NCI-H1436 (cell line): ENCODE measurements around the gene HRH3.

Experiments
- DNase-seq: peaks from one replicate; lab custom pipeline; 2025; lab: John Stamatoyannopoulos, UW

Gene HRH3

DNA sequence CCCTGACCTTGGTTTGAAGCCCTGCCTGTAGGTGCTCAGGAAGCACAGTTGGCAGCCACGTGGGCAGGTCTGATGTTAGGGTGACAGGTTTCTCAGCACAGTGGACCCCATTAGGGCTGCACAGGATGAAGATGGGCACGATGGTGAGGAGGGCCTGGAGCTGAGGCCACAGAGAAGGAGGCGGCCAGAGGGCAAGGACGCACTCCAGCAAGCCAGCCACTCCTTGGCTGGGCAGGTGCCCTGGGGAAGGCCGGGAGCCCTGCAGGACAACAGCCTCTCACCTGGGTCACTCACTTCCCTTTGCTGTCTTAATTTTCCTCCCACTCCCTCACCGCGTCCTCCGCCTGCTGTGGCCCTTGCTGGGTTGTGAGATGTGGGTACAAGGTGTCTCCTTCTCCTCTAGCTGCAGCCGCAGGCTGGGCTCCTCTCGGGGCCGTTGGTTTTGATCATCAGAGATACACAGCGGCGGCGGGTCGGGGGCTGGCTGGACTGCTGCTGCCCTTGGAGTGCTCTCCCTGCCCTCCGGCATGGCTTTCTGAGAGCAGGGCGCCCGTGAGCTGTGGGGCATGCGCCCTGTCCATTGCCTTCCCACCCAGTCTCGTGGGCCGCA lies 23.9 kb upstream of the HRH3 start:
- no peak for DNase-seq

DNA sequence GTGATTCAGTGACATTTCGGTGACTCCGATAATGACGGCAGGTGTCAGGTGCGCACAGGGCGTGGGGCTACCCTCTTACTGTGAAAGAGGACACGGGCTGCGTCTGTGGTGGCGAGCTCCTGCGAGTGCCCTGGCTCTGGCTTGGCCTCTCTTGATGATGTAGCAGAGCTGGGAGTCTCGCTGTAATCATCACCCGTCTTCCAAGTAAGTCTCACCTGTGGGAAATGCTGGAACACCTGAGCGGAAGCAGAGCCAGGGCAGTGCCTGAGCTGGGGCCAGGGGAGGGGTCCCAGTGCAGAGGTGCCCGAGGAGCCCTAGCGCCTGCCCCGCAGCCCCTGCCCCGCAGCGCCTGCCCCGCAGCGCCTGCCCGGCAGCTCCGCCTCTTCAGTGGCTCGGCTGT lies 23.0 kb upstream of the HRH3 start:
- no peak for DNase-seq

DNA sequence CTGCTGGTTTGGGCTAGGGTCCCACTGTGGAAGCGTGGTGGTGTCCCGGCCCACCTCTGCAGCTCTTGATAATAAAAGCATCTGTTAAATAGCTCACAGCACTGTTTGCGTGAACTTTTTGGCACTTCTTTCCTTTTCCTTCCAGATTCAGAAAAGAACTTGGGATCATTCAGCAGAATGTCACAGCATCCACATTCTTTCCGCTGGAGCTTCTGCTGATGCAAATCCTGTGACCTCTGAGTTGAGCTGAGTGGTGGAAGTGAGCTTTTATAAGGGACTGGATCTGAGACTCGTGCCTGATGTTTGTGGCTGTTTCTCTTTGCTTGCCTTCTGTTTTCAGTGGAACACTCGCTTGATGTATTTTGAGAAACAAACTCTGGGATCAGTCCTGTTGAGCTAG lies 22.1 kb upstream of the HRH3 start:
- no peak for DNase-seq

GRCh38 chr20:62241506-62241905 lies 21.4 kb upstream of the HRH3 start:
- DNase-seq, result no peak

GRCh38 chr20:62240020-62240685 lies 20.1 kb upstream of the HRH3 start:
- DNase-seq, result no peak

DNA sequence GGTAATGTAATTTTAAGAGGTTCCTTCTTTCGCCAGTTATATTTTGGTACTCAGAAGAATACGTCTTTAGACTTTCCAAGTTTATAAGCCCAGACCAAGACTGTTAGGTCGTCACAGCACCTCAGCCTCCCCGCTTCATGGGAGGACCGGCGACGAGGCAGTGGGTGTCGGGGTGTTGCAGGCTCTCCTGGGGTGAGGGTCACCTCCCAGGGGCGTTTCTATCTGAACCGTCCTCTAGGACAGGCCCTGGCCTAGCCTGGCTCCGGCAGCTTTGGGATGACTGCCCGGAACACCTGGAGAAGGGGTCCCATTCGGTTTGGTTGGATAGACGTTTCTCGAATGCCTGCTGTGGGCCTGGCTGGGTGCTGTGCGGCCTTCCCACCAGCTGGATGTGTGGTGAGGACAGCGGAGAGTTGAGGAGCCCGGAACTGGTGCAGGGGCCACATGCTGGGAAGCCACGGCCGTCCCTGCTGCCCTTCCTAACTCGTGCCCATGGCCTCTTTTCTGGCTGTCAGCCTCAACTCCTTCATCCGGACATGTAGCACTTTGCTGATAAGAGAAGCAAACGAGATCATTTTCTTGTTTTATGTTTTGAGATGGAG lies 19.3 kb upstream of the HRH3 start:
- DNase-seq, result no peak

- DNase-seq, result no peak
These were observed 18.6 kb upstream of the HRH3 start for GRCh38 chr20:62238569-62239277.

- peak; percentile 98 for DNase-seq
These were observed 17.9 kb upstream of the HRH3 start, which contains the start of gene OSBPL2 for GRCh38 chr20:62237801-62238568. OSBPL2 (plus strand) TSS chr20:62238521; CDS start chr20:62256185, 17,664 bp downstream.

DNA sequence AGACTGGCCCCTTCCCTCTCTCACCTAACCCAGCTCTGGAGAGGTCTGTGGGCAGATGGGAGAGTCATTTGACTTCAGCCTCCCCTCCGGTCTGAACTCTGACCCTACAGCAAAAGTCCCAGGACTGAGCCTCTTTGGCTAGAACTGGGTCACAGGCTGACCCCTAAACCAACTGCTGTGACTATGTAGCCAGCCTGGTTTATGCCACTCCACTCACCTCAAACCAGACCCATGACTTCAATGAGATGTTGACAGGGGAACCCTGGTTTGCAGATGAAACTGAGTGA lies 17.4 kb upstream of the HRH3 start:
- DNase-seq, result no peak

DNA sequence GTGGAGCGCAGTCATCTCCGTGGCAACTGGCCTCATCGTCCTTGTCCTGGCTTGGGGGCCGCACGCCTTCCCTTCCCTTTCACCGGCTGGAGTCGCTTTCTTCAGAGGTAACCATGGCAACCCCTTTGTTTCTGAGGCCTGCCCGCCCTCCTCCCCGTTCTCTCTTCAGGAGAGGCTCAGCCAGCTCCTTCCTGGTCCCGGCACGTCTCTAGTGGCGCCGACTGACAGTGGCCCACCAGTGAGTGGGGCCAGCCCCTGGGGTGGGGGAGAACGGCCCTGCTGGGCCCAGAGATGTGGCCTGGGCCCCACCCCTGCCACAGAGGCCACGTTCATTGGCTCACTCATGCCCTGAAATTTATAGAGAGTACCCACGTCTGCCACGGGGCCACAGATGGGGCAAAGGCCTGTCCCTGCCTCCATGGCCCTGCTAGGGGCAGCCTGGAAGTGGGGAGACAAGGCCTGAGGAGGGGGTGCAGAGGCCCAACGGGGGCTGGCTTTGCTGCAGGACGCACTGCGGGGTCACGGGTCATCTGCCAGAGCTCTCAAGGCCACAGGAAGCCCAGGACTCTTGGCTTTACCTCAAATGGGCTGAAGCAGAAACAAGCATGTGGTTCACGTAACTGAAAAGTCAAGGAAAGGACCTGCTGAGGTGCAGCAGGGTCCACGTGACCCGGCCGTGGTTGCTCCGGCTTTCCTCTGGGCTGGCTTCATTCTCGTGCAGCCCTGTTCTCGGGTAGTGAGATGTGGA lies 16.9 kb upstream of the HRH3 start:
- DNase-seq, result peak; percentile 44

DNA sequence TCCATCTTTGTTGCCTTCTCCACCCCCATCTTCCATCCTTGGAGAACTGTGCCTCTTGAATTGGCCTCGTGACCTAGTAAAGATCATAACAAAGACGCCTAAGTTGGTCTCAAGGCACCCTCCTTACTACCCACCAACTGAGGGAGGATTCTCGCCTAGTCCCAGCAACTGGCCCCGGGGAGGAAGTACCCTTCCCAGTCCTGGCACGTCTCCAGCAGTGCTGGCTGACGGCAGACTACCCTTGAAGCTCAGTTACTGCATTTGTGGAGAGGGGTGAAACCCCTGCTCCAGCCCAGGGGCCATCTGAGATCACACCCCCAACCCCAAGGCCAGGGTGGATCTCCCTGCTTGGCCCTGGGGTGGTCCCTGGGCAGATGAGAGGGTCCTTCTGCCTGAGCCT lies 16.1 kb upstream of the HRH3 start:
- DNase-seq, result no peak

DNA sequence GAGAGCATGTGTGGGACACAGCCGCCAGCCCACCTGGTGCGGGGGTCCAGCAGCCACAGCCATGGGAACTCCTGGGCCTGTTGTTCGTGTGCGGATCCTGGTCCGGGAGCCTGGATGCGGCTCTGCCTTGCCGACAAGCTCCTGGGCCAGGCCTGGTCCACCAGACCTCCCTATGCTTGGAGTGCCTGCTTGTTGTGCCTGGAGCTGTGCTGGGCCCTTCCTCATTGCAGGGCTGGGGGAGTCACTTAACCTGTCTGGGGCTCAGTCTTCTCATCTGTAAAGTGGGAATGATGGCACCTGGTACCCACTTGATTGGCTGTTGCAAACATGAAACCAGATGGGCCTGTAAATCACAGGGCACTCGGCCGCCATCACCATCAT lies 15.7 kb upstream of the HRH3 start:
- no peak for DNase-seq

DNA sequence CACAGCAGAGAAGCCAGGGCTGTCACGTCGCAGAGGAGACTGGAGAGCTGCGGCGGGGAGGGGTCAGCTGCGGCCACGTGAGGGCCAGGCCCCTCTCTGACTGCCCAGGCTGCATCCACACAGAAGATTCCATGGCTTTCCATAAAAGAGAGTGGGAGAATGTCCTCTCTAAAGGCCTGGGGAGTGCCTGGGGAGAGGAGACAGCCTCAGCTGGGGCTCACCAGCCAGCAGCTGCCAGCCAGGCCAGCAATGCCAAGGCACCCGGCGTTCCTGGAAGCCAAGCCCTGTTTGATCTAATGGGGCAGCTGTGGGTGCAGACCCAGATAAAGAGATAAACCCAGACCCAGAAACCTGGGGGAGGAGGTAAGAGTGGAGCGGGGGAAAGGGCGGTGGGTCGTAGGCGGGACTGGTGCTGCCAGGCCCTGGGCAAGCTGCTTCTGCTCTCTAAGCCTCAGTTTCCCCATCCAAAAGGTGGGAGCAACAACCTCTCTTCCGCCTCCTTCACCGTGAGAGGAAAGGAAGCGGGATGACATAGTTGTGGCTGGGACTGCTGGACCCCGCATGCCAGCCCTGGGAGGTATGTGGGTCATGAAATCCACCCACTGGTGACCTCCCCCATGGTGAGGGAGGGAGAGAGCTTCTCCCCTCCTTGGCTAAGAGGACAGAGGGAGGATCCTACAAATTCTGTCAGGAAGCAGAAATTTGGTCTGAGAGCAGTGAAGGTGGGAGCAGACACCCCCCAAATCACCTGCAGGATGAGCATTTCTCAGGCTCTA lies 15.1 kb upstream of the HRH3 start:
- no peak for DNase-seq

DNA sequence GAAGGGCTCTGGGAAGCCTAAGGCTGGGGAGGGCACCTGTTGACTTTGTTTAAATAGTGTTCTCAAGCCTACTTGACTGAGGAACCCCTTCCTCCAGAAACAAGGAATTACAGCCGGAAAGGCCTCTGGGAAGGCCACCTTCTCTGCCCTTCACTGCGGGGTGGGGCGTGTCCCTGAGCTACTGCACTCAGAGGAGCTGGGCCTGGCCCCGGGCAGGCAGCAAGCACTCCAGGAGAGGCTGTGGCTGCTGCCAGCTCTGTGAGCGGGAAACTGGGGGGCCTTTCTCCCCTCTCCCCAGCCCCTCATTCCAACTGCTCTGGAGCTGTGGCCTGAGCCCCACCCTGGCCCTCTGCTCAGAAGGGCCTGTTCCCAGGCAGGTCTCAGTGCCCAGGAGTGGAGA lies 14.3 kb upstream of the HRH3 start:
- no peak for DNase-seq

GRCh38 chr20:62233684-62234083 lies 13.6 kb upstream of the HRH3 start:
- DNase-seq, result no peak

GRCh38 chr20:62232770-62233645 lies 12.9 kb upstream of the HRH3 start:
- no peak for DNase-seq

DNA sequence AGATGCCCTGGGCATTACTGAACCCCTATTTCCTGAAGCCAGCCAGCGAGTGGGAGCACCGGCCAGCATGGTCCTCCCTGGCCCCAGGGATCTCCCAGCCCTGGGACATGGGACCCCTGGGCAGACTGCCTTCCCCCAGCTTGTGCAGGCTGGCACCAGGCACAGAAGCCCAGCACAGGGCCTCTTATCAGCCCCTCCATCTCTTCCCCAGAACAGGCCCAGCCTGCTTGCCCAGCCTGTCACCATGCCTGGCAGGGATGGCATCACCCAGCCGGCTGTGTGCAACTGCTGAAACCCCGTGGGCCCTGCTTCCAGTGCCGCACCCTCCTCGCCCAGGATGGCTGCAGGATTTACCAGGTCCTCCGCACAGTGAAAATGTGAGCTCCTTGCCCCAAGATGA lies 12.1 kb upstream of the HRH3 start:
- no peak for DNase-seq

DNA sequence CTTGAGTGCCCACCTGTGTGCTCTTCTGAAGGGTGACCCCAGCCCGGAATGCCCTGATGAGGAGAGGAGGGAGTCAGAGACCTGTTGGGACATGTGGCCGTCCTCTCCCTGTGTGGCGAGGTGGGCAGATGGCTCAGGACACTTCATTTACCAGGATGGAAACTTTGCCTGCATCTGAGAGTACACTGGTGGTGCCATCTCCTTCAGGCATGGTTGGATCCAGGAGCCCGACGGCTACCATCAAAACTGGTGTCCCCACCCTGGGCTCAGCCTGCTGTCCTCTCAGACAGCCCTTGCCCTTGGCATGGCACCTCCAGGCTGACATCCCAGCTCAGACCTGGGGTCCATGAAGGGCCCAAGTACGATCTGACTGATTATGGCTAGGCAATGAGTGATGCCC lies 11.2 kb upstream of the HRH3 start:
- DNase-seq, result no peak

DNA sequence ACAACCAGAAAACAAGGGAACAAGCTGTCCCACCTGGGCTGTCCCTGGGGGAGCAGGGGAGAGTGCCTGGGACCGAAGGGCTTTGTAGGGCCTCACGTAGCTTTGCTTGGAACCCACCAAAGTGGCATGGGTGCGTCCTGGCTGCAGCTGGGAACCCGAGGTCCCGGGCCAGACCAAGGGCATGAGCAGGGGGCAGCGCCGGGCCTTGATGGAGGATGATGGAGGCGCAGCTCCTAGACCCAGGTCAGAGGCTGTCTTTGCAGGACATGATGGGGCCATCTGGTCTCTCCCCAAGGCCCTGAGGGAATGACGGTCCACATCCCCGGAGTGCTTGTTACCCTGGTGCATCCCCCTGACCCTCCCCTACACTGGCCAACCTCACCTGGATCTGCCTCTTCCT lies 10.6 kb upstream of the HRH3 start:
- no peak for DNase-seq

DNA sequence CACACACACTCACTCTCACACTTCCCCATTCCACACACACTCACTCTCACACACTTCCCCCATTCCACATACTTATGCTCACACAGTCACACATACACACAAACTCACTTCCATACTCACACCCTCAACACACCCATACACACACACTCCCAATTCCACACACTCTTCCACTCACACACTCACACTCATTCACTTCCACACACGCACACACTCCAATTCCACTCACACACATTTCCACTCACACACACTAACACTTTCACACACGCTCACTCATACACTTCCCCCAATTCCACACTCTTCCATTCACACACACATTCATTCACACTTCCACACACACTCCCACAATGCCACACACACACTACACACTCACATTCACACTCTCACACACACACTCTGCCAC lies 10.2 kb upstream of the HRH3 start:
- DNase-seq, result no peak
